Left ventricle myocardium inferior (tissue), 1 donor: ENCODE data around the gene DHRS3. TPM values are rescaled to one million over a fixed set of nuclear protein-coding genes. Genes with fewer than 3 reads are reported as not detected.

Experiments used
- DNase-seq: peaks from one replicate; pipeline ENCODE4 v3.0.0-alpha.2; 2020
- H3K27ac ChIP-seq: fragments of 200-600 bp; replicated peaks from 2 replicates; pipeline ENCODE4 v1.8.0; 2021
- H3K27me3 ChIP-seq: fragments of 200-600 bp; 2 replicates; pipeline ENCODE4 v1.8.0; 2021; ENCODE audit warnings: low read depth
- H3K36me3 ChIP-seq: fragments of 200-600 bp; 2 replicates; pipeline ENCODE4 v1.8.0; 2021
- H3K4me1 ChIP-seq: fragments of 200-600 bp; 2 replicates; pipeline ENCODE4 v1.8.0; 2021
- H3K4me3 ChIP-seq: fragments of 200-600 bp; 2 replicates; pipeline ENCODE4 v1.8.0; 2021; ENCODE audit warnings: mild to moderate bottlenecking, moderate library complexity
- H3K9me3 ChIP-seq: fragments of 200-600 bp; replicated peaks from 2 replicates; pipeline ENCODE4 v1.8.0; 2021
- CTCF ChIP-seq: fragments of 200-600 bp; IDR thresholded peaks from 2 replicates; pipeline ENCODE4 v1.8.0; 2021; ENCODE audit warnings: antibody characterized with exemption, mild to moderate bottlenecking, borderline replicate concordance
- intact Hi-C: fragments of 100-400 bp; cut with micrococcal nuclease; formaldehyde crosslinking; loops from one replicate; pipeline ENCODE4 v1.11.0; 2022
- total RNA-seq: library from RNA; stranded (reverse); fragmentation: NEBNext Ultra II Directional; extraction: Animal tissue kit (Norgen Biotek cat#: 25700); gene quantifications from one replicate; pipeline ENCODE4 v1.2.1, GENCODE V29; 2021
- donor health status: DM: no; HTN: yes; CAD: no; lungs with severe emphysema.

DHRS3 gene
- total RNA-seq, 1 donor from 2014 or later, result 89.7 TPM

DNA sequence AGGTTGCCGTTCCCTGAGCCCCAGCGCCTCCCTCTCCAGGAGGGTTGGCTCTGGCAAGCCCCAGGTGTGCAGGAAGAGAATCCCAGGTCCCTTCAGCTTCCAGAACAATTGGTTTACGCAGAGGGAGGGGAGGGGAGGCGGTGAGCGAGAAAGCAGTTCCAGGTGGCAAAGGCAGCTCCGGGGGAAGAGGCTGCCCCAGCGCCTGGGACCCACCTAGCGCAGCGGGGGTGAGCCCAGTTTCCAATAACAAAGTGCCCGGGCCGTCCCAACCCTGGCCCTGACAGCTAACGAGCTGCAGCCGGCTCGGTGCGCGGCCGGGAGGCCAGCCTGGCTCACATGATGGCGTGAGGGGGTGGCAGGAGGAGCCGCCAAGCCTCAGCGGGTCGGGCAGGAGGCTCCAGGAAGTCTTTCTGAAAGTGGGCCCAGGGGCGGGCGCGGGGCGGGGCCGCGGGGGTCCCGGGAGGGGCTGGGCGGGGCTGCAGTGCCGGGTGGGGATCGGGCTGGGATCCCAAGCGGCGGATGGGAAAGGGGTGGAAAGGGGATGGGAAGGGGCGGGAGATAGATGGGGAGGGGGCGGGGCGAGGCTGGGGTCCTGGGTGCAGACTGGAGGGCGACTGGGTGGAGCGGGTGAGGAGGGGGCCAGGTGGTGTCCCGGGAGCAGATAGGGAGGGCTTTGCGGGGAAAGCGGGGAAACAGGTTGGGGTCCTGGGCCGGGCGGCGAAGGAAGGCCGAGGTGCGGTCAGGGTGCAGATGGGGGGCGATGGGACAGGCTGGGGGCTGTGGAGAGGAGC lies 22.8 kb downstream of the DHRS3 start:
- Histone ChIP-seq H3K9me3 (no peaks in the 10 kb centered on the region), H3K36me3 (peaks cover 8% of the 10 kb centered on the region), H3K27me3 (no peaks in the 10 kb centered on the region), H3K27ac (peak overlapping the region; percentile 93), H3K4me3 (peak overlapping the region; percentile 54), H3K4me1 (peaks cover 100% of the 10 kb centered on the region)
- no peak for TF ChIP-seq CTCF
- DNase-seq, result peak; percentile 80
- intact Hi-C loops, result no loop called here

GRCh38 chr1:12594490-12594889 lies 23.5 kb downstream of the DHRS3 start:
- Histone ChIP-seq H3K27ac (peak overlapping the region; percentile 93), H3K36me3 (peaks cover 12% of the 10 kb centered on the region), H3K4me3 (peak overlapping the region; percentile 54), H3K27me3 (no peaks in the 10 kb centered on the region), H3K4me1 (peaks cover 100% of the 10 kb centered on the region), H3K9me3 (no peaks in the 10 kb centered on the region)
- intact Hi-C loops, result no loop called here
- DNase-seq, result no peak
- TF ChIP-seq CTCF, result no peak

DNA sequence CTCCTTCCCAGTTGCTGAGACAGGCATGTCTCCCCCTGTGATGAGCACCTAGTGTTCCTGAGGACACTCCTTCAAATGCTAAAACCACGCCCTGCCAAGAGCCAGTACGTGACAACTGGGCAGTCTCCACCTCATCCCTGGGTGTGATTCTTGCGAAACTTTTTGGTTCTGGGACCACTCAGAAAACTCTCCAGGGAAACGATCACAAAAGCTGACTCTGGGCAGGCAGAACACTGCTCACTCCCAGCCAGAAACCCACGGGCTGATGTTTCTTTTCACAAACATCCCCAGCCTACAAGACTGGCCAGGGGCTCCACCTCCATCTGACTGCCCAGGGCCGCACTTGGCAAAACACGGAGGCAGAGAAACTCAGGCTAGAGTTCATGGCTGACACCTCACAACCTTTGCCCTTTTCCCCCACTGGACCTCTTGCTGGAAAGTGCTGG lies 24.4 kb downstream of the DHRS3 start:
- Histone ChIP-seq H3K9me3 (no peaks in the 10 kb centered on the region), H3K4me1 (peaks cover 100% of the 10 kb centered on the region), H3K4me3 (peak overlapping the region; percentile 9), H3K27me3 (no peaks in the 10 kb centered on the region), H3K36me3 (peaks cover 13% of the 10 kb centered on the region), H3K27ac (peak overlapping the region; percentile 93)
- no peak for TF ChIP-seq CTCF
- intact Hi-C loops, result no loop called here
- DNase-seq, result peak; percentile 60

DNA sequence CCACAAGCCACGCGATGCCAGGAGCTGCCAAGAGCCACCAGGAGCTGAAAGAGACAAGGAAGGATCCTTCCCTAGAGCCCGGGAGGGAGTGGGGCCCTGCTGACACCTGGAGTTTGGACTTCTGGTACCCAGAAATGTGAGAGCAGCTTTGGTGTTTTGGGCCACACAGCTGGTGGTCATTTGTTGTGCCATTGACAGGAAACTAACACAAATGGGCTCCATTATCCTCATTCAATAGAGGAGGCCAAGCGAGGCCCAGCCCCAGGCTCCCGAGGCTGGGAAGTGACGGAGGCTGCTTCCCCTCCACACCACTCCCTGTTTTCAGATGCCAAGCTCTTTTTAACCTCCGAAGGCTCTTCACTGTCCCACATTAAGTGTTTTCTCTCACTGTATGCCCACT lies 25.5 kb downstream of the DHRS3 start:
- intact Hi-C loops, result no loop called here
- peaks cover 100% of the 10 kb centered on the region for H3K4me1 ChIP-seq
- H3K27me3 ChIP-seq, result no peaks in the 10 kb centered on the region
- peak overlapping the region; percentile 93 for H3K27ac ChIP-seq
- DNase-seq, result no peak
- no peak for TF ChIP-seq CTCF
- no peaks in the 10 kb centered on the region for H3K9me3 ChIP-seq
- no peak overlapping the region for H3K4me3 ChIP-seq
- H3K36me3 ChIP-seq, result peaks cover 13% of the 10 kb centered on the region

DNA sequence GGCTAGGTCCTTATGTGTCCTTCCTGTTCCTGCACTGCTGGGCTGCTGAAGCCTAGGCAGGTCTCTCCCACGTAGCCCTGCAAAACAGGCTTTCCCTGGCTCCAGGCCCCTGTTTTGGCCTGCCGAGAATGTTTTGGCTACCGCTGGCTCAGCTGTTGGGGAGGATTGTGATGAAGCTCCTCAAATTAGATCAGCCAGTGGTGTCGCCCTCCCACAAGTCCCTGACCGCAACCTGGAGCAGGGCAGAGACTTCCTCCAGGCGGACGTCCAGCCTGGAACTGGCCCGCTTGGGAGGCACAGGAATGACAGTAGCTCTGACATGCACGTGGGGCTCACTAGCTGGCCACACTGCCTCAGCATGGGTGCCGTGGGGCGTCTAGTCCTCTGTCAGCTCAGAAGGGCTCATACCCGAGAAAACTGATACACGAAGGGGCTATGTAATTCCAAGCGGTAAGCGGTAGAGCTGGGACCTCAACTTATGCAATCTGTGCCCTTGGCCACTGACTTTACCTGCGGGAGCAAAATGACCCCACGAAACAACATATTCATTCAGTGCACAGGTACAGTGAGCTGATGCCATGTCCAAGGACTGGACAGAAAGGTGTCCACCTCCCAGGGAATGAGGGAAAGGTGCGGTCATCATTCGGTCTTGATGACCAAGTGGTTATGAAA lies 26.6 kb downstream of the DHRS3 start:
- Histone ChIP-seq H3K27ac (peak overlapping the region; percentile 93), H3K4me3 (peak overlapping the region; percentile 22), H3K36me3 (peaks cover 13% of the 10 kb centered on the region), H3K4me1 (peaks cover 96% of the 10 kb centered on the region), H3K27me3 (no peaks in the 10 kb centered on the region), H3K9me3 (no peaks in the 10 kb centered on the region)
- intact Hi-C loops, result no loop called here
- peak; percentile 77 for DNase-seq
- peak; percentile 37 for TF ChIP-seq CTCF
